ENCODE results near the gene ABHD15.

The ABHD15 gene

GRCh38 chr17:29514792-29515191 is 52.0 kb downstream of the ABHD15 start:
- DNase-seq = no peak

GRCh38 chr17:29510953-29511352 is 55.9 kb downstream of the ABHD15 start:
- no peak for DNase-seq
